Activated CD8-positive, alpha-beta memory T cell treated with anti-CD3 and anti-CD28 coated beads for 48 hours (primary cell): Measurements from ENCODE around the gene GTF2I.
"Not testable (repeated sequence)": the region's sequence is repeated elsewhere in the genome, so short reads cannot be mapped to it uniquely, and the experiment has no call there.

ENCODE experiments used
- DNase-seq, 3 experiments: peaks; one replicate each; pipeline ENCODE4 v3.0.0-alpha.2; 2020; ENCODE audit warnings: low read depth in 2 of 3, low spot score in 2 of 3

GTF2I gene

DNA sequence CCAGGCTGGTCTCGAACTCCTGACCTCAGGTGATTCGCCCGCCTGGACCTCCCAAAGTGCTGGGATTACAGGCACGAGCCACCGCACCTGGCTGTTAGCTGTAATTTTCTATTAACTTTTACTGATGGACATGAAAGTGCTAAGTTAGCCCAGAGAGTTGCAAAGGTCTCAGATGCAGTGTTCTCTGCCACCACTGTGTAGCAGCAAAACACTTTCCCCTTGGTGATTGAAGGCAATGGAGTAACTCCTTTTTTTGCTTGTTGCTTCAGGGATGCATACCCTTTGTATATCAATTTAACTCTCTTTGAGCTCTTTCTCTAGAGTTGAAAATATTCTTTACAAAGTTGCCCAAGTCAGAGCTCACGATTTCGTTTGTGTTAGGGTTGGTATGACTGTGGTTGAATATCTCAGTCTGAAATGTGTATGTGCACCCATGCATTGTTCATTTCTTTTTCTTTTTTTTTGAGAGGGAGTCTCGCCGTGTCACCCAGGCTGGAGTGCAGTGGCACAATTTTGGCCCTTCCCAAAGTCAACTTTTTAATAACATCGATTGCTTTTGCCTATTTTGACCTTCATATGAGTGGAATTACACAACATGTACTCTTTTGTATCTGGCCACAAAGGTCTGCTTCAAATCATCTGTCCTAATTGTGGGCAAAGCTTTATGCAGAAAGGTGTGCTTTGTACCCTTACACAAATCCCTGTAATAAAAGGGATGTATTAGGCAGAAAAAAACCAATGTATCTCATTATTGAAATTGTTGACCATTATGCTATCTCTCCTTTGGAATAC lies 52.6 kb downstream of the GTF2I start:
- DNase-seq, result no peak

DNA sequence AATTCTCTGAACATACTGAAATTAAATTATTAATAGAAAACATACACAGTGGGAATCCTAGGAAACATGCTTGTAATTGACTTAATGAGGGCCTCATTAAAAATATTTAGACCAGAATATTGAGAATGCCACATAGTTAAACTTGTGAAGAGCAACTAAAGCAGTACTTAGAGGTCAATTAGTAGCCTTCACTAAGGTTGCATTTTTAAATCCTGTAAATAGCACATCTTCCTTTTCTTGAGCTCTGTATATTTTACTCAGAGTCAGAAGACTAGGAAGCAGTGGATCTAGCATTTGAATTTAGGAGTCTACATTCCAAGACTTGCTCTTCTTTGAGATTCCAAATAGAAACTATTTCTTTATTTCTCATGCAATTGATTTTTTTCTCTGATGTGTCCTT lies 56.0 kb downstream of the GTF2I start:
- no peak for DNase-seq

DNA sequence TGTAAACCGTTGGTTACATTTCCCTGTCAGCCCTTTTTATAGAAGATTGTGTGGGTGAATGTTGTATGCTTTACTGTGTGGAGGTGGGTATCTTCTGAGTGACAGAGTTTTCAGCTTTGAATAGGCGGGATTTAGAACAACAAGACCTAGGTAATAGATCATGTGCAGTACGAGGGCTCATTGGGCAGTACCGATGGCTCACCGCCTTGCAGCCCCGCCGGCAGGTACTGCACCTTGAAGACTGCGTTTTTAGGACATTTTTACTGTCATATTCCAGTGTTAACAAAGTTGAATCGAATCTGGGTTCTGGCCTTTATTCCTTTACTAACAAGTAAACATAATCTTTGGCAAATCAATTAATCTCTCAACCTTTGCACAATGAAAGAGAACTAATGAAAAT lies 60.4 kb downstream of the GTF2I start:
- no peak for DNase-seq

- DNase-seq, result no peak
Measured at GRCh38 chr7:74718336-74718735, 60.8 kb downstream of the GTF2I start.

DNA sequence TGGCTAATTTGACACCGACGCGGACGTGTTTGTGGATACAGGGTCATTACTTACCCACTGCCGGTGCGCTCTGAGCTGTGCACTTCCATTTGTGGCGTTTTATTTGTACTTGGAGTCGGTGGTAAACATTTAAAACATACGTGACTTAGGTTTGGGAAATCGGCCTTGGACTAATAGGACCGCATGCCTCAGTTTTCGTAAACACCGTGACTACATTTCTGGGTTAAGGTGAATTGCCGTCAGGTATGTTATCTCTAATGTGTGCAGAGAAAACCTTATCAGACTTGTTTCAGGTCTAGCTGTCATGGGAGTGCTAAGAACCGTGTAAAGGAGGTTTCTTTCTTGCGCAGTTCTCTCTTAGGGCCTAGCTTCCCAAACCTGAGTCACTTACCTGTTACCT lies 64.6 kb downstream of the GTF2I start:
- no peak for DNase-seq

DNA sequence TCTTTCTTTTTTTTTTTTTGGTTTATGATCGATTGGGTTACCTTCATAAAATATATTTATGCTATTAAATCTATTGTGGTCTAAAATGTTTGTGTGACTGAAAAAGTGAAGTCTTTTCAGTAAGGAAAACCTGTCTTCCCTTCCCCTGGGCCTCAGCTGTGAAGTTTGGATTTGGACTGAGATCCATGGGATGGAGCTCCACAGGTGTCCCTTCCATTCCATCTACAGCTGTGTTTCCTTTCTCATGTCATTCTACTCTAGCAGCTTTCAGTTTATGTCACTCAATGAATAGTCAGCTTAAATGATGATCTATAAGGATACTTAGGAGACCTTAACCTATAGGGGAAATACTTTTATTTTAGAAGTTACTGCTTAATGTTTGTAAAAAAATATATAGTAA lies 68.3 kb downstream of the GTF2I start:
- DNase-seq, result no peak

GRCh38 chr7:74726309-74727101 lies 69.0 kb downstream of the GTF2I start:
- DNase-seq, result no peak

- not testable (repeated sequence) for DNase-seq
Measured at GRCh38 chr7:74728686-74729085, 71.2 kb downstream of the GTF2I start.

- not testable (repeated sequence) for DNase-seq
Measured at GRCh38 chr7:74730186-74730585, 72.7 kb downstream of the GTF2I start.

- not testable (repeated sequence) for DNase-seq
Measured at GRCh38 chr7:74739974-74740703, 82.6 kb downstream of the GTF2I start.

GRCh38 chr7:74743936-74744557 lies 86.5 kb downstream of the GTF2I start:
- not testable (repeated sequence) for DNase-seq

DNA sequence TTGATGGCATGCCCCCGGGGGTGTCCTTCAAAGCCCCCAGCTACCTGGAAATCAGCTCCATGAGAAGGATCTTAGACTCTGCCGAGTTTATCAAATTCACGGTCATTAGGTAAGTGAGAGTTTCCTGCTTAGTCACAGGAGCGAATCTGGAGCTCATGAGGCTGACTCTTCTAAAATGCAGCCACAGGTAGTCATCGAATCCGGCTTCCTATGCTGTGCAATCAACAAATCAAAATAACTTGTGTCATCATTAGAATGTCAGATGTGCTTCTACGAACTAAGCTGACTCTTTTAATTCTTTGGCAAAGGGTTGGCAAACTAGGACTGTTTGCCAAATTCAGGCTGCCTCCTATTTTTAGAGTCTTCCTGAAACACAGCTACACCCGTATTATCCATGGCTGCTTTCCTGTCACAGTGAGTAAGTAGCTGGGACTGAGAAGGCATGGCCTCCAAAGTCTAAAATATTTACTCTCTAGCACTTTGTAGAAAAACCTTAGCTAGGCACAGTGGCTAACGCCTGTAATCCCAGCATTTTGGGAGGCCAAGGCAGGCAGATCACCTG lies 96.5 kb downstream of the GTF2I start:
- not testable (repeated sequence) for DNase-seq

DNA sequence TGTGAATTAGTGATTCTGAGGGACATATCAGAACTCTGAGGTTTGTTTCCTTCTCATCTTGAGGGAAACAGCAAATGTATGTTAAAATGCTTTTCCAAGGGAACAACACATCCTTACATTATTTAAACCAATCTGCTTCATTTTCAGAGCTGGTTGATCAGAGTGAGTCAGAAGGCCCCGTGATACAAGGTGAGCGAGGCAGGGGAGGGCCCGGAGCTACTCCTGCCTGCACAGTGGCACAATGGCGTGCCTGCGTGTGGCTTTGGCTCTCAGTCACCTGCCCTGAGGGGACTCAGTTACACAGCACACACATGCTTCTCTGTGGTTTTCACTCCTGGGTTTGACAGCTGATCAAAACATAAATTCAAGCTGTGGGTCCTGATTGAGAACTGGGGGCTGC lies 99.2 kb downstream of the GTF2I start:
- DNase-seq, result not testable (repeated sequence)

DNA sequence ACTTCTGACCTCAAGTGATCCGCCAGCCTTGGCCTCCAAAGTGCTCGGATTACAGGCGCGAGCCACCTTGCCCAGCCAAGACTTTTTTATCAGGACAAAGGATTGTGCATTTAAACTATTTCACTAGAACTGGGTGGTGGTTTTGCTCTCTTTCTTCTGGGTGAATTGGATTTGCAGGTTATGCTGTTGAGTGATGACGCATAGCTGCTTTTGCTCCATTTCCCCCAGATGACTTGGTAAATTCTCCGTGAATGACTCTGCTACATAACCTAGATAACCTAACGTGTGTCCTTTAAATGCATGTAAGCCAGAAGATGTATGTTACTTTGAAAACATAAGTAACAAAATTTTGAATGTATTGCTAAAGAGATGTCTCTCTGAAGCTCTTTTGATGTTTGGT lies 100.8 kb downstream of the GTF2I start:
- not testable (repeated sequence) for DNase-seq

- DNase-seq, result not testable (repeated sequence)
Measured at GRCh38 chr7:74758982-74759381, 101.5 kb downstream of the GTF2I start.

DNA sequence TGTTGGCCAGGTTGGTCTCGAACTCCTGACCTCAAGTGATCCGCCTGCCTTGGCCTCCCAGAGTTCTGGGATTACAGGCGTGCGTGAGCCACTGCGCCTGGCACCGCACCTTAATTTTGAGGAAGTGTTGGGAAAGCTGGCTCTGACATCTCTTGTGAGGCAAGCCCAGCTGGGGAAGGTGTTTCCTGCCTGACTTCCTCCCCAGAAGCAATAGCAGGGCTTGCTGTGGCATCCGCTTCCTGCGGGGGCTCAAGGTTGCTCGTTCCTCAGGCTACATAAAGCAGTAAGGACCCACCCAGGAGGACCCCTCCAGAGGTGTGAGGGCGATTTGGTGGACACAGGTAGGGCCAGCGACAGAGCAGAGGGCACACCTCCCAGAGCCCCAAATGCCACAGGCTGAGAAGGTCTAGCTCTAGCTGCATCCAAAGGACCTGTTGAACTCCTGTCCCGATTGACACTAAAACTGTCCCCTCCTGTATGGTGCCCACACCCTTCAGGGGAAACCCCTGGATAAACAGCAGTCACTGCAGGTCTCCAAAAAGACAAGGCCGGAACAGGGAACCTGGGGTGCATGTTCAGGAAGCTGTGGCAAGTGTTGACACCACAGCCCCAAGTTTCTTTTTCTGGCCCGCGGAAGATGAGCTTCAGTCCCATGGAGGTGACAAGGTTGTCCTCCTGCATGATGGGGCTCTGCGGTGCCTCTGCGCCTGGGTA lies 107.8 kb downstream of the GTF2I start:
- not testable (repeated sequence) for DNase-seq

DNA sequence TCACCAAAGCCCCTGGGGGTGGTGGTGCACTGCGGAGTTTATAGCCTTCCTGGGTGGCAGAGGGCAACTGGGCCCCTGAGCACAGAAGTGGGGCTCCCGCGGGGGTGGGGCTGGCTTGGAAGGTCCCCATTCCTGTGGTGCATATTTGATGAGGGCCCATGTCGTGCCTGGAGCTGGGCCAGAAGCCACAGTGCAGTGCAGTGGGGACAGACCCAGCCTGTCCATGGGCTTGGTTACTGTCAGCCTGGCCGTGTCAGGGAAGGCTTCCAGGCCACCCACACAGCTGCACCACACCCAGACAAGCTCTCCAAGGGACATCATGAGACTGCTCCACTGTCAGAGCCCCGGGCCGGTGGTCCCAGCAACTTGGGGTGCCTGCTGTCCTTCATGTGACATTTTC lies 109.0 kb downstream of the GTF2I start:
- DNase-seq, result not testable (repeated sequence)

GRCh38 chr7:74766991-74767390 lies 109.5 kb downstream of the GTF2I start:
- not testable (repeated sequence) for DNase-seq

- not testable (repeated sequence) for DNase-seq
Measured at GRCh38 chr7:74770062-74770461, 112.5 kb downstream of the GTF2I start.

- DNase-seq, result not testable (repeated sequence)
Measured at GRCh38 chr7:74772093-74772492, 114.6 kb downstream of the GTF2I start.
